ENCODE measurements around the gene SH2D7.
A peak's percentile ranks its signal among the peaks of the same experiment; 100 is the strongest.

SH2D7 gene

DNA sequence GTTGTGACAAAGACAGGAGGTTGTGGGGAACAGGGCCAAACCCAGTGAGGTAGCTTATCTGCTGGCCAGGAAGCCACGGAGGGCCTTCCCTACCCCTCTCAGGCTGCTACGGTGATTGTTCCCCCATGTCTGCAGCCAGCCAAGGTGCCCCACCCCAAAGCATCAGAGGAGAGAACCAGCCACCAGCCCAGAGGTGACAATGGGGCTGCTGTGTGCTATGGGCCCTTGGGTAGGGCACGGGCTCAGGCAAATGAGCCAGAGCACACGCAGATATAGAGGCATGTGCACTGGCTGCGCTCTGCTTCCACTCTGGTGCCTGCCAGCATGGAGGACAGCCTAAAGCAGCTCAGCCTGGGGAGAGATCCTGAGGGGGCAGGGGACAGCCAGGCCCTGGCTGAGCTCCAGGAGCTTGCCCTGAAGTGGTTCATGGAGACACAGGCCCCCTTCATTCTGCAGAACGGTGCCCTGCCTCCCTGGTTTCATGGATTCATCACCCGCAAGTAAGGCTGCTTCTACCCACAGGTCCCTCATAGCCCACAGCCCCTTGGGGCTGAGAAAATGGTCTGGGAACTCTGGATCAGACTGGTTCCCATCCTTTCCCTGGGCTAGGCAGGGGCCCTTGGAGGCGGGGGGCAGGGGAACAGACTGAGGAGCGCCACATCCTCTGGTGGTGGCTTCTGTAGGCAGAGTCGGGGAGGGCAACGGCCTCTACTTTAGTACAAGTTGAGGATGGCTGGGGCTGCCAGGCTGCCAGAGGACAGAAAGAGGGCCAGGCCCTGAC, at the start of gene SH2D7:
TSS of gene SH2D7 (plus strand) at position 301 of the 781 bp plus-strand sequence. CDS start at position 325, 24 bp downstream.
- no peak within 1 kb of the TSS for H3K4me3 ChIP-seq (ENCODE audit: control insufficient read depth, low read depth, low read length)
- TF ChIP-seq, protein P1, sequence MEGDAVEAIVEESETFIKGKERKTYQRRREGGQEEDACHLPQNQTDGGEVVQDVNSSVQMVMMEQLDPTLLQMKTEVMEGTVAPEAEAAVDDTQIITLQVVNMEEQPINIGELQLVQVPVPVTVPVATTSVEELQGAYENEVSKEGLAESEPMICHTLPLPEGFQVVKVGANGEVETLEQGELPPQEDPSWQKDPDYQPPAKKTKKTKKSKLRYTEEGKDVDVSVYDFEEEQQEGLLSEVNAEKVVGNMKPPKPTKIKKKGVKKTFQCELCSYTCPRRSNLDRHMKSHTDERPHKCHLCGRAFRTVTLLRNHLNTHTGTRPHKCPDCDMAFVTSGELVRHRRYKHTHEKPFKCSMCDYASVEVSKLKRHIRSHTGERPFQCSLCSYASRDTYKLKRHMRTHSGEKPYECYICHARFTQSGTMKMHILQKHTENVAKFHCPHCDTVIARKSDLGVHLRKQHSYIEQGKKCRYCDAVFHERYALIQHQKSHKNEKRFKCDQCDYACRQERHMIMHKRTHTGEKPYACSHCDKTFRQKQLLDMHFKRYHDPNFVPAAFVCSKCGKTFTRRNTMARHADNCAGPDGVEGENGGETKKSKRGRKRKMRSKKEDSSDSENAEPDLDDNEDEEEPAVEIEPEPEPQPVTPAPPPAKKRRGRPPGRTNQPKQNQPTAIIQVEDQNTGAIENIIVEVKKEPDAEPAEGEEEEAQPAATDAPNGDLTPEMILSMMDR (conservative IDR thresholded peaks at IDR 0.05; ENCODE audit: control insufficient read depth, insufficient read depth, low read depth, low read length) = no peak
- no peak for DNase-seq (ENCODE audit: low read depth)

DNA sequence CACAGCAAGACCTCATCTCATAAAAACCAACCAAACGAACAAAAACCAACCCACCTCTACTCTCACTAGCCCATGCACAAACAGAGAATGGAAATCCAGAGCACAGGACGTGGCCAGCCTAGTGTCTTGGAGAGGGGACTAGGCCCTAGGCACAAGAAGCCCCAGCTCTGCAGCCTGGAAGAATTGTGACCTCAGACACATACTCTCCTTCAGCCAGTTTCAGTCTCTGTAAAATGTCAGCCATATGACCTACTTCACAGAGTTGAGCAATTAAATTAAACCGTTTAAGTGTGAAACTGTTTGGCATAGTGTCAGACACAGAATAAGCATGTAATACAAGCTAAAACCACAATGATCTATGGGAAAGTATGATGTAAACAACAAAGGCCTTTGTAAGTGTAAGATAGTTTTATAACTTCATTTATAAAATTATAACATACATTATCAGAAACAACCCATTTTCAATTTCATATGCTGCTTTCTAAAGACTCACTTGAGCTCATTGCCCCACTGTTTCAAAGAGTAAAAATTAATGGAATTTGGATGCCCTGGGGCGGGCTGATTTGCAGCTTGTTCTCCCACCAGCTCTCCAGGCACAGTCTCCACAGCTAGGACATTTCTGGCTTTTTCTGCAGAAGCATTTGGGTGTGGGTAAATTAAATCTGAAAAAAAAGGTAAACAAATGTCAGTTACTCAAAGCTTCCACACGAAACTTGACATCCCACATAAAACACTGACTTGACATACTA, 47.8 kb upstream of the SH2D7 start:
- H3K4me3 ChIP-seq (ENCODE audit: control insufficient read depth, low read depth, low read length) = no peak overlapping the region
- no peak for DNase-seq (ENCODE audit: low read depth)
- TF ChIP-seq, protein P1 (conservative IDR thresholded peaks at IDR 0.05; ENCODE audit: control insufficient read depth, insufficient read depth, low read depth, low read length) = no peak

DNA sequence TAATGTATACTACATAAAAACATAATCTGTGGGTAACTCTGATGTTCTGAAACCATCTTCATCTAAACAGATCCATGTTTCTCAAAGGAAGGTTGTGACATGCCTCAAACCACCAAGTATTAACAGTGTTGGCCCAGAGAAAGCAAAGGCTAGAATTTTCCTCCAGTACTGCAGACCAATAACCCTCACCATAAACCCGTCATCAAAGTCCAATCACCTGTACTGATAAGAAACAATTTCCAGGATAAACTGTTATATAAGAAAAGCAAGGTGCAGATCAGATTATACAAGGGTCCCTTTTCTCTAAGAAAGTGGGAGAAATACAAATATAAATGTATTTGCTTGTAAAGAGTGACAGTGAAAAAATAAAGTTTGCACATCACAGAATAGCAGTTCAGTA, 47.2 kb upstream of the SH2D7 start:
- TF ChIP-seq, protein P1 (conservative IDR thresholded peaks at IDR 0.05; ENCODE audit: control insufficient read depth, insufficient read depth, low read depth, low read length) = no peak
- no peak for DNase-seq (ENCODE audit: low read depth)
- H3K4me3 ChIP-seq (ENCODE audit: control insufficient read depth, low read depth, low read length) = no peak overlapping the region

DNA sequence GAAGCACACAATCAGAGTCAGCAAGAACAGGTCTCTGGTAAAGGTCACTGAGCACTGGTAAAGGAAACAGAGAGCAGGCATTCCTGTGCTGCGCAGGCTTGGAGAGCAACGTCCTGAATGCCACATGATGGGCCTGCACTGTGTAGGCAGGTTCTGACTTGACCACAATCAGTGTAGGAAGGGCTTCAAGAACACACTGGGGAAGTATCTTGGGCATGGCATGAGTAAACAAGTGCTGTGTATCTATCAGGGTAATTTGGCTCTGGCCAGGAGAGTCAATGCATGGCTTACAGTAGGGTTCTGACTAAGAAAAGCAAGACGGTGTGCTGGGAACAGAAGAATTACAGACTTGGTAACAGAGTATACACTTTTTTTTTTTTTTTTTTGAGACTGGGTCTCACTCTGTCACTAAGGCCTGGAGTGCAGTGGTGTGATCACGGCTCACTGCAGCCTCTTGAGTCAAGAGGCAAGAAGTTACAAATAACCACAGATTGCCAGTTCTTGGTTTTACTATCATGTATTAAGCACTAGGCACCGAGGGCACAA, 45.5 kb upstream of the SH2D7 start:
- TF ChIP-seq, protein P1 (conservative IDR thresholded peaks at IDR 0.05; ENCODE audit: control insufficient read depth, insufficient read depth, low read depth, low read length) = no peak
- no peak for DNase-seq (ENCODE audit: low read depth)
- no peak overlapping the region for H3K4me3 ChIP-seq (ENCODE audit: control insufficient read depth, low read depth, low read length)

DNA sequence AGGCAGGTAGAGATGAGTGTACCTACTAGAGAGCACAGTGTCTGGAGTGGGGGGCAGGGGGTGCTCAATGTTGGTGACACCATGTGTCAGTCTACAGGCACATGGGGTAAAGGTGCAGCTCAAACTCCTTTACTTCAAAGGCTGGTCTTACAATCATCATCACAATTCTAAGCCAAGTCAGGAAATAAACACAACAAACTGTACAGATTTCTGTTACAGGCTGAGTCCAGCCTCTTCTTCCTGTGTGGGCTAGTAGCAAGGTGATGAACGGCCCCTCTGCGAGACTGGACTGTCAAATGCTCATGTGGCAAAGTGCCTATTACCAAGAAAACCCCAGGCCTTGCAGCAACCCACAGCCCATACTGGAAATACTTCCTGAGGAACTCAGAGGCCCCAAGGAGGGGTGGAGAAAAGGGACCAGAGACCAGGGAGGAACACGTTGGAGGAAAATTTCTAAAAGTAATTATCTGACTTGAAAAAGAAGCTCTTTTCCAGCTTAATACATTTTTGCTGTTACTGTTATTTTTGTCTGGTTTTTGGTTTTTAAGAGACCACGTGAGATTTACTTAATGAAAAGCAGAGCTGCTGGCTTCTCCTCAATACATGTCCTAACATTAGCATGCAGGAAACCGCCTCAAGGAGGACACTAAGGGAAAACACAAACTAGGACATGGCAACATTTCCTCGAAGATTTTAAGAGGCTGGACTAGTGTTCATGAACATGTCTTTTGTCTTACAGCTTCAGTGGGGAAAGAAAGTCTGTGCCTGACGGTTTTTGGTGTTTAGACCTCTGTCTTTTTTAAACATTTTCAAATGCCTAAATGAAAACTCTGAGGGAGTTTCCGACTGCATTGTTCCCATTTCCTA, 44.4 kb upstream of the SH2D7 start:
- no peak overlapping the region for H3K4me3 ChIP-seq (ENCODE audit: control insufficient read depth, low read depth, low read length)
- DNase-seq (ENCODE audit: low read depth) = peak; percentile 81

DNA sequence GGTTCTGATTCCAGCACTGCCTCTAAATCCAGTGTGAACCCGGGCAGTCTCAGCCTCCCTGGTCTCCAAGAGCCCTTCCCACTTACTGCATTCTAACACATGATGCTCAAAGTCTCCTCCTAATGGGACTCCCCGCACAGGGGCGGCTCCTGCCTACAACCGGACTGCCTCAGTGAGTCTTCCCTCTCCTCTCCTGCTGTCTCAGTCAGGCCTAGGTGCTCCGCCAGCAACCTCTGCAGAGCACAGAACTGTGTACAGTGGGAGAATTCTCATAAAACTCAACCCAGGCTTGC, 43.8 kb upstream of the SH2D7 start:
- H3K4me3 ChIP-seq (ENCODE audit: control insufficient read depth, low read depth, low read length) = no peak overlapping the region
- TF ChIP-seq, protein P1 (conservative IDR thresholded peaks at IDR 0.05; ENCODE audit: control insufficient read depth, insufficient read depth, low read depth, low read length) = no peak
- DNase-seq (ENCODE audit: low read depth) = no peak

More for the DNA sequence above, 44.4 kb upstream of the SH2D7 start:
- TF ChIP-seq, protein P1 (conservative IDR thresholded peaks at IDR 0.05; ENCODE audit: control insufficient read depth, insufficient read depth, low read depth, low read length) = no peak
